ENCODE data around the gene CTSZ. TPM values are rescaled to one million over a fixed set of nuclear protein-coding genes. Genes with fewer than 3 reads are reported as not detected.

The CTSZ gene
- total and polyA plus RNA-seq, 2 donors (not counting 1 experiment from before 2014, with no cell fraction given) = 285 to 319 TPM

GRCh38 chr20:58998656-58999055 lies 8.4 kb downstream of the CTSZ start:
- H3K4me3 Mint-ChIP-seq = no peak overlapping the region
- no peaks in the 10 kb centered on the region for H3K27me3 Mint-ChIP-seq
- ATAC-seq (ENCODE audit: low read depth) = no peak
- Histone ChIP-seq H3K27ac (ENCODE audit: low read length in 2 of 2) (no peak overlapping the region), H3K4me2 (replicated peaks; ENCODE audit: low read depth, low read length, poor library complexity, severe bottlenecking) (no peak overlapping the region), H4K20me1 (ENCODE audit: control insufficient read depth, insufficient read depth, low read length, poor library complexity, severe bottlenecking) (peaks cover 70% of the 10 kb centered on the region), H3K36me3 (replicated peaks in 1 of 2; ENCODE audit: control extremely low read depth in 1 of 2, control insufficient read depth in 1 of 2, extremely low read depth in 1 of 2, insufficient read depth in 2 of 2, low read length in 1 of 2) (peaks cover 1 to 91% of the 10 kb centered on the region in 2 experiments), H3K9ac (ENCODE audit: low read length) (no peak overlapping the region), H3K9me3 (ENCODE audit: control extremely low read depth in 1 of 3, control insufficient read depth in 2 of 3, insufficient read depth in 1 of 3, low read length in 2 of 3) (no peaks in the 10 kb centered on the region), H3K27me3 (replicated peaks in 1 of 4; ENCODE audit: control extremely low read depth in 1 of 4, control insufficient read depth in 3 of 4, insufficient read depth in 4 of 4, low read length in 3 of 4) (no peaks in the 10 kb centered on the region), H3K4me1 (ENCODE audit: control insufficient read depth in 2 of 2, insufficient read depth in 2 of 2, low read length in 2 of 2) (peaks cover 29 to 43% of the 10 kb centered on the region in 2 donors), H2AFZ (ENCODE audit: insufficient read depth, low read depth, low read length, poor library complexity, severe bottlenecking) (no peak overlapping the region), H3K4me3 (ENCODE audit: control extremely low read depth in 1 of 5, extremely low read depth in 1 of 5, insufficient read depth in 1 of 5, low read depth in 2 of 5, low read length in 4 of 5) (no peak overlapping the region), H3K79me2 (ENCODE audit: control insufficient read depth, insufficient read depth, low read length) (peaks cover 54% of the 10 kb centered on the region)
- no peak for TF ChIP-seq CTCF (IDR thresholded peaks at IDR 0.05)
- no peak for TF ChIP-seq EZH2 (IDR thresholded peaks at IDR 0.05; ENCODE audit: borderline replicate concordance, insufficient read depth, low read depth, low read length, poor library complexity, severe bottlenecking)
- intact Hi-C loops (cut with micrococcal nuclease) = no loop called here
- 87% methylated on average over 9 of the region's 11 CpGs for WGBS (ENCODE audit: insufficient coverage)
- ChIA-PET CTCF (no interaction called here), POLR2A (no interaction called here)
- H3K27ac Mint-ChIP-seq = peak overlapping the region; percentile 41
- H3K4me1 Mint-ChIP-seq = peaks cover 56% of the 10 kb centered on the region
- no peak for DNase-seq
- H3K9me3 Mint-ChIP-seq (ENCODE audit: insufficient read depth) = no peaks in the 10 kb centered on the region

GRCh38 chr20:58997141-58997770 lies 9.8 kb downstream of the CTSZ start:
- Histone ChIP-seq H3K27ac (ENCODE audit: low read length in 2 of 2) (no peak overlapping the region), H3K36me3 (replicated peaks in 1 of 2; ENCODE audit: control extremely low read depth in 1 of 2, control insufficient read depth in 1 of 2, extremely low read depth in 1 of 2, insufficient read depth in 2 of 2, low read length in 1 of 2) (peaks cover 3 to 92% of the 10 kb centered on the region in 2 experiments), H2AFZ (ENCODE audit: insufficient read depth, low read depth, low read length, poor library complexity, severe bottlenecking) (no peak overlapping the region), H3K4me2 (replicated peaks; ENCODE audit: low read depth, low read length, poor library complexity, severe bottlenecking) (no peak overlapping the region), H3K27me3 (replicated peaks in 1 of 4; ENCODE audit: control extremely low read depth in 1 of 4, control insufficient read depth in 3 of 4, insufficient read depth in 4 of 4, low read length in 3 of 4) (no peaks in the 10 kb centered on the region), H4K20me1 (ENCODE audit: control insufficient read depth, insufficient read depth, low read length, poor library complexity, severe bottlenecking) (peaks cover 56% of the 10 kb centered on the region), H3K79me2 (ENCODE audit: control insufficient read depth, insufficient read depth, low read length) (peaks cover 40% of the 10 kb centered on the region), H3K9me3 (ENCODE audit: control extremely low read depth in 1 of 3, control insufficient read depth in 2 of 3, insufficient read depth in 1 of 3, low read length in 2 of 3) (no peaks in the 10 kb centered on the region), H3K4me3 (ENCODE audit: control extremely low read depth in 1 of 5, extremely low read depth in 1 of 5, insufficient read depth in 1 of 5, low read depth in 2 of 5, low read length in 4 of 5) (no peak overlapping the region), H3K9ac (ENCODE audit: low read length) (no peak overlapping the region), H3K4me1 (ENCODE audit: control insufficient read depth in 2 of 2, insufficient read depth in 2 of 2, low read length in 2 of 2) (peaks cover 22 to 38% of the 10 kb centered on the region in 2 donors)
- ATAC-seq (ENCODE audit: low read depth) = no peak
- intact Hi-C loops (cut with micrococcal nuclease) = no loop called here
- Mint-ChIP-seq H3K4me3 (no peak overlapping the region), H3K4me1 (peaks cover 56% of the 10 kb centered on the region), H3K9me3 (ENCODE audit: insufficient read depth) (no peaks in the 10 kb centered on the region), H3K27ac (peak overlapping the region; percentile 68), H3K27me3 (no peaks in the 10 kb centered on the region)
- no peak for DNase-seq
- ChIA-PET POLR2A (interaction anchor here (0.7 to 1.8 kb wide), 2 partner anchors 35 to 346 kb away, joined by 7 to 12 read pairs; partner anchors contain the start of genes ATP5F1E and STX16), CTCF (interaction anchor here (0.8 kb wide), 1 partner anchor 210 kb away, joined by 4 read pairs; no protein-coding TSS in a partner anchor)
- WGBS (ENCODE audit: insufficient coverage) = 97% methylated on average over 18 of the region's 24 CpGs
- TF ChIP-seq EZH2 (IDR thresholded peaks at IDR 0.05; ENCODE audit: borderline replicate concordance, insufficient read depth, low read depth, low read length, poor library complexity, severe bottlenecking) (no peak), CTCF (IDR thresholded peaks at IDR 0.05) (no peak)
